Inferior parietal cortex (tissue), 1 donor: ENCODE data around the gene ADAMTS10.
A peak's percentile ranks its signal among the peaks of the same experiment; 100 is the strongest.
"Not testable (repeated sequence)": the region's sequence is repeated elsewhere in the genome, so short reads cannot be mapped to it uniquely, and the experiment has no call there.

Experiments used
- DNase-seq: peaks from one replicate; pipeline ENCODE4 v3.0.0-alpha.2; 2016; ENCODE audit errors: extremely low spot score

Gene ADAMTS10

GRCh38 chr19:8626842-8627241 is 16.3 kb upstream of the ADAMTS10 start:
- no peak for DNase-seq

- DNase-seq, result not testable (repeated sequence)
These were observed 12.4 kb upstream of the ADAMTS10 start for GRCh38 chr19:8622886-8623285.

GRCh38 chr19:8618751-8619150 is 8.2 kb upstream of the ADAMTS10 start:
- no peak for DNase-seq

- DNase-seq, result no peak
These were observed 7.5 kb upstream of the ADAMTS10 start for GRCh38 chr19:8617984-8618383.

GRCh38 chr19:8617325-8617724 is 6.8 kb upstream of the ADAMTS10 start:
- not testable (repeated sequence) for DNase-seq

GRCh38 chr19:8616861-8617260 is 6.3 kb upstream of the ADAMTS10 start:
- DNase-seq, result no peak

- peak; percentile 63 for DNase-seq
These were observed 5.5 kb upstream of the ADAMTS10 start for GRCh38 chr19:8615813-8616596.

GRCh38 chr19:8615024-8615423 is 4.5 kb upstream of the ADAMTS10 start:
- DNase-seq, result no peak

- DNase-seq, result no peak
These were observed 3.9 kb upstream of the ADAMTS10 start for GRCh38 chr19:8614455-8614854.

- no peak for DNase-seq
These were observed 2.3 kb upstream of the ADAMTS10 start for GRCh38 chr19:8612807-8613171.

- DNase-seq, result no peak
These were observed 1.6 kb upstream of the ADAMTS10 start for GRCh38 chr19:8611877-8612806.

- DNase-seq, result no peak
These were observed 919 bp upstream of the ADAMTS10 start for GRCh38 chr19:8611391-8611876.

GRCh38 chr19:8610936-8611300 is 403 bp upstream of the ADAMTS10 start:
- DNase-seq, result no peak

GRCh38 chr19:8609279-8610040 is 1.1 kb downstream of the ADAMTS10 start:
- DNase-seq, result peak; percentile 22

- DNase-seq, result no peak
These were observed 1.6 kb downstream of the ADAMTS10 start for GRCh38 chr19:8608941-8609278.

- no peak for DNase-seq
These were observed 3.1 kb downstream of the ADAMTS10 start for GRCh38 chr19:8607386-8607785.

- DNase-seq, result no peak
These were observed 5.0 kb downstream of the ADAMTS10 start for GRCh38 chr19:8605514-8605913.

GRCh38 chr19:8601796-8602195 is 8.7 kb downstream of the ADAMTS10 start:
- DNase-seq, result no peak

GRCh38 chr19:8600816-8601215 is 9.7 kb downstream of the ADAMTS10 start:
- no peak for DNase-seq

- DNase-seq, result no peak
These were observed 10.5 kb downstream of the ADAMTS10 start for GRCh38 chr19:8600064-8600463.

- no peak for DNase-seq
These were observed 14.3 kb downstream of the ADAMTS10 start for GRCh38 chr19:8596168-8596567.

GRCh38 chr19:8595651-8596050 is 14.9 kb downstream of the ADAMTS10 start:
- DNase-seq, result no peak
